MG63 (cell line): ENCODE measurements around the gene C13orf42. TPM values are rescaled to one million over a fixed set of nuclear protein-coding genes. Genes with fewer than 3 reads are reported as not detected.

Experiments used
- DNase-seq: peaks from one replicate; pipeline ENCODE4 v3.0.0-alpha.2; 2020
- H3K27me3 ChIP-seq: fragments of 250-450 bp; sonication (Bioruptor Pico); 2 replicates; pipeline ENCODE4 v1.5.1; 2020; ENCODE audit warnings: mild to moderate bottlenecking, moderate library complexity
- H3K36me3 ChIP-seq: fragments of 250-450 bp; sonication (Bioruptor Pico); 2 replicates; pipeline ENCODE4 v1.5.1; 2020; ENCODE audit warnings: mild to moderate bottlenecking, moderate library complexity
- H3K4me3 ChIP-seq: fragments of 250-450 bp; sonication (Bioruptor Pico); 2 replicates; pipeline ENCODE4 v1.5.1; 2020; ENCODE audit warnings: mild to moderate bottlenecking, moderate library complexity
- H3K9me3 ChIP-seq: fragments of 250-450 bp; sonication (Bioruptor Pico); 2 replicates; pipeline ENCODE4 v1.5.1; 2020; ENCODE audit warnings: mild to moderate bottlenecking, moderate library complexity
- total RNA-seq: library from RNA; depleted of rRNA; stranded (reverse); fragments of >200 nt; shearing (Covaris generic); gene quantifications from 2 replicates; pipeline ENCODE4 v1.2.3, GENCODE V29; 2014; ENCODE audit warnings: low replicate concordance; rRNA removed

C13orf42 gene
- not detected in 2 replicates for total RNA-seq

- no peaks in the 10 kb centered on the region for H3K9me3 ChIP-seq
- H3K4me3 ChIP-seq: no peak within 1 kb of the TSS
- DNase-seq: no peak
- no peaks in the 10 kb centered on the region for H3K36me3 ChIP-seq
- no peaks in the 10 kb centered on the region; the same call in 1 of the 2 replicates for H3K27me3 ChIP-seq
These were observed at the start of gene C13orf42 for GRCh38 chr13:51111174-51111573. Gene C13orf42 (minus strand): TSS chr13:51111274. CDS start chr13:51111209, 65 bp downstream.

- DNase-seq: peak; percentile 13
- no peaks in the 10 kb centered on the region for H3K9me3 ChIP-seq
- no peaks in the 10 kb centered on the region for H3K36me3 ChIP-seq
- H3K27me3 ChIP-seq: no peaks in the 10 kb centered on the region
- no peak overlapping the region for H3K4me3 ChIP-seq
These were observed 47.9 kb upstream of the C13orf42 start for GRCh38 chr13:51158880-51159518.

GRCh38 chr13:51158365-51158764, 47.3 kb upstream of the C13orf42 start:
- DNase-seq: no peak
- no peaks in the 10 kb centered on the region for H3K36me3 ChIP-seq

GRCh38 chr13:51156648-51157047, 45.6 kb upstream of the C13orf42 start:
- Histone ChIP-seq H3K4me3 (no peak overlapping the region), H3K27me3 (no peaks in the 10 kb centered on the region), H3K36me3 (no peaks in the 10 kb centered on the region), H3K9me3 (no peaks in the 10 kb centered on the region)
- no peak for DNase-seq

More at GRCh38 chr13:51158365-51158764, 47.3 kb upstream of the C13orf42 start:
- Histone ChIP-seq H3K27me3 (no peaks in the 10 kb centered on the region), H3K4me3 (no peak overlapping the region), H3K9me3 (no peaks in the 10 kb centered on the region)

GRCh38 chr13:51155776-51156515, 44.9 kb upstream of the C13orf42 start:
- Histone ChIP-seq H3K27me3 (no peaks in the 10 kb centered on the region), H3K9me3 (no peaks in the 10 kb centered on the region), H3K36me3 (no peaks in the 10 kb centered on the region), H3K4me3 (no peak overlapping the region)
- DNase-seq: no peak

- Histone ChIP-seq H3K27me3 (no peaks in the 10 kb centered on the region), H3K9me3 (no peaks in the 10 kb centered on the region), H3K36me3 (no peaks in the 10 kb centered on the region), H3K4me3 (no peak overlapping the region)
- DNase-seq: no peak
These were observed 44.1 kb upstream of the C13orf42 start for GRCh38 chr13:51155161-51155560.

- Histone ChIP-seq H3K27me3 (no peaks in the 10 kb centered on the region), H3K4me3 (no peak overlapping the region)
- peak; percentile 43 for DNase-seq
These were observed 43.0 kb upstream of the C13orf42 start for GRCh38 chr13:51154029-51154555.

GRCh38 chr13:51153527-51153926, 42.5 kb upstream of the C13orf42 start:
- Histone ChIP-seq H3K27me3 (no peaks in the 10 kb centered on the region), H3K36me3 (no peaks in the 10 kb centered on the region), H3K4me3 (no peak overlapping the region), H3K9me3 (no peaks in the 10 kb centered on the region)
- no peak for DNase-seq

More at GRCh38 chr13:51154029-51154555, 43.0 kb upstream of the C13orf42 start:
- no peaks in the 10 kb centered on the region for H3K36me3 ChIP-seq
- no peaks in the 10 kb centered on the region for H3K9me3 ChIP-seq

- H3K9me3 ChIP-seq: no peaks in the 10 kb centered on the region
- DNase-seq: peak; percentile 67
- H3K4me3 ChIP-seq: no peak overlapping the region
- no peaks in the 10 kb centered on the region for H3K27me3 ChIP-seq
- H3K36me3 ChIP-seq: no peaks in the 10 kb centered on the region
These were observed 41.6 kb upstream of the C13orf42 start for GRCh38 chr13:51152701-51153100.

- Histone ChIP-seq H3K36me3 (no peaks in the 10 kb centered on the region), H3K9me3 (no peaks in the 10 kb centered on the region), H3K27me3 (no peaks in the 10 kb centered on the region), H3K4me3 (no peak overlapping the region)
- no peak for DNase-seq
These were observed 40.4 kb upstream of the C13orf42 start for GRCh38 chr13:51151463-51151862.

- DNase-seq: no peak
- H3K27me3 ChIP-seq: peaks cover 2% of the 10 kb centered on the region; the same call in 1 of the 2 replicates
These were observed 38.0 kb upstream of the C13orf42 start for GRCh38 chr13:51148952-51149573.

GRCh38 chr13:51148223-51148951, 37.3 kb upstream of the C13orf42 start:
- Histone ChIP-seq H3K36me3 (no peaks in the 10 kb centered on the region), H3K4me3 (no peak overlapping the region), H3K9me3 (no peaks in the 10 kb centered on the region), H3K27me3 (peaks cover 6% of the 10 kb centered on the region)
- DNase-seq: no peak

More at GRCh38 chr13:51148952-51149573, 38.0 kb upstream of the C13orf42 start:
- H3K4me3 ChIP-seq: no peak overlapping the region
- H3K9me3 ChIP-seq: no peaks in the 10 kb centered on the region
- H3K36me3 ChIP-seq: no peaks in the 10 kb centered on the region

- Histone ChIP-seq H3K9me3 (no peaks in the 10 kb centered on the region), H3K27me3 (peaks cover 9% of the 10 kb centered on the region), H3K36me3 (no peaks in the 10 kb centered on the region), H3K4me3 (no peak overlapping the region)
- no peak for DNase-seq
These were observed 36.7 kb upstream of the C13orf42 start for GRCh38 chr13:51147732-51148131.

- no peaks in the 10 kb centered on the region for H3K9me3 ChIP-seq
These were observed 35.6 kb upstream of the C13orf42 start for GRCh38 chr13:51146667-51147066.

GRCh38 chr13:51137250-51137649, 26.2 kb upstream of the C13orf42 start:
- DNase-seq: no peak
- Histone ChIP-seq H3K36me3 (no peaks in the 10 kb centered on the region), H3K9me3 (no peaks in the 10 kb centered on the region), H3K4me3 (no peak overlapping the region), H3K27me3 (no peaks in the 10 kb centered on the region; the same call in 1 of the 2 replicates)

More at GRCh38 chr13:51146667-51147066, 35.6 kb upstream of the C13orf42 start:
- Histone ChIP-seq H3K27me3 (peaks cover 12% of the 10 kb centered on the region), H3K36me3 (no peaks in the 10 kb centered on the region), H3K4me3 (no peak overlapping the region)
- DNase-seq: no peak

GRCh38 chr13:51136276-51136980, 25.4 kb upstream of the C13orf42 start:
- no peaks in the 10 kb centered on the region for H3K27me3 ChIP-seq
- no peaks in the 10 kb centered on the region for H3K36me3 ChIP-seq
- no peaks in the 10 kb centered on the region for H3K9me3 ChIP-seq
- H3K4me3 ChIP-seq: no peak overlapping the region
- DNase-seq: no peak
